ENCODE measurements around the gene NEURL1B.

Gene NEURL1B

DNA sequence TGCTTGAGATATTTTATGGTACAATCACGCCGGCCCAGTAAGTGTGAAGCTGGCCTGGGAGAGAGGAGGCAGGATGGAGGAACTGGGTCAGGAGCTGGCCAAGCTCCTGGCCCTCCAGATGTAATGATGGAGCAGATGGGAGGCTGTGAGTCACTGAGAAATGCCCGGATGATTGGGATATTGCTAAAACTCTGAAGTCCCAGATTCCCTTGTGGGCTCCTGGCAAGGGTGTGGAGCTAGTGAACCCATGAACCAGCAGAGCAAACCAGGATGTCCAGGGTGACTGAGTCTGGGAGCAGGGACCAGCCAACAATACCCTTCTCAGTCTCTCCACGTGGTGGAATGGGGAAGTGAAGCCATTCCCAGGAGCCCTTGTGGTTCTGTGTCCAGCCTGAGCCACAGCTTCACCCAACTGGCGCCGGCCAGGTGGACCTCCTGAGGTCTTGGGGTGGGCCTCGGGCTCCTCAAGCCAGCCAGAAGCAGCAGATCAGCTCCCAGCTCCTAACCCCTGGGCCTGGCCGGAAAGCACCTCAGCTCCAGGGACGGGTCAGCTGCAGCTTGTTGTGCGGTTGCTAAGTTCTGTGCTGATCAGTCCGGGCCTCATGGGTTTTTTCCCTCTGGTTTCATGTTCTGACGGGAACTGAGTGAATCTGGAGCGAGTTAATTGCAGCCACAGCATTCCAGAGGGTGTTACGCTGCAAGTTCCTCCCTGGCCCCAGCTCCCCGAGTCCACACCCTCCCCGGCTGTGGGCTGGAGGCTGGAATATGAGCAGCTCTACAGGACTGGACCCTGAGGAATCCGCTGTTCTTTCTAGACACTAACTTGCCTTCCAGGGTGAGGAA, 92.3 kb downstream of the NEURL1B start:
- Histone ChIP-seq H3K4me2 (ENCODE audit: low read length) (no peak overlapping the region), H2AFZ (peak overlapping the region; percentile 86), H3K27ac (peak overlapping the region; percentile 72), H3K27me3 (ENCODE audit: control insufficient read depth, insufficient read depth, low read length) (no peaks in the 10 kb centered on the region), H3K9me3 (ENCODE audit: control insufficient read depth, low read length) (no peaks in the 10 kb centered on the region), H3K4me3 (ENCODE audit: low read depth, low read length) (no peak overlapping the region), H3K4me1 (peaks cover 9% of the 10 kb centered on the region), H3K9ac (no peak overlapping the region), H3K79me2 (no peaks in the 10 kb centered on the region), H3K36me3 (ENCODE audit: control insufficient read depth, insufficient read depth, low read length) (no peaks in the 10 kb centered on the region)
- TF ChIP-seq, protein P1, sequence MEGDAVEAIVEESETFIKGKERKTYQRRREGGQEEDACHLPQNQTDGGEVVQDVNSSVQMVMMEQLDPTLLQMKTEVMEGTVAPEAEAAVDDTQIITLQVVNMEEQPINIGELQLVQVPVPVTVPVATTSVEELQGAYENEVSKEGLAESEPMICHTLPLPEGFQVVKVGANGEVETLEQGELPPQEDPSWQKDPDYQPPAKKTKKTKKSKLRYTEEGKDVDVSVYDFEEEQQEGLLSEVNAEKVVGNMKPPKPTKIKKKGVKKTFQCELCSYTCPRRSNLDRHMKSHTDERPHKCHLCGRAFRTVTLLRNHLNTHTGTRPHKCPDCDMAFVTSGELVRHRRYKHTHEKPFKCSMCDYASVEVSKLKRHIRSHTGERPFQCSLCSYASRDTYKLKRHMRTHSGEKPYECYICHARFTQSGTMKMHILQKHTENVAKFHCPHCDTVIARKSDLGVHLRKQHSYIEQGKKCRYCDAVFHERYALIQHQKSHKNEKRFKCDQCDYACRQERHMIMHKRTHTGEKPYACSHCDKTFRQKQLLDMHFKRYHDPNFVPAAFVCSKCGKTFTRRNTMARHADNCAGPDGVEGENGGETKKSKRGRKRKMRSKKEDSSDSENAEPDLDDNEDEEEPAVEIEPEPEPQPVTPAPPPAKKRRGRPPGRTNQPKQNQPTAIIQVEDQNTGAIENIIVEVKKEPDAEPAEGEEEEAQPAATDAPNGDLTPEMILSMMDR (IDR thresholded peaks at IDR 0.05), result no peak

DNA sequence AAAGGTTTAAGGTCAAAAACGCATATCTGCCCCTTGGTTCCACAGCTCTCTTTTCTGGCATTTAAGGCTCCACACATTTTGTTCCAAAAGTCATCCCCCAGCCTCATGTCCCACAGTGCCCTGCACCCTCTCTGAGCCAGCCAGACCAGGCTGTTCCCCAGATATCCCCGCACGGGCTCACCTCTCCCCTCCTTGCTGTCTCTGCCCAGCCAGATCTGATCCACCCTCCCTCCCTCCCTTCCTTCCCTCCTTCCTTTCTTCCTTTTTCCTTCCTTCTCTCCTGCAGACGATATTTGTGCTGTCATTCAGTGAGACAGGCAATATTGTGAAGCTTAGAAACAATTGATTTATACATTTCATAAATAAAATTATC, 92.9 kb downstream of the NEURL1B start:
- TF ChIP-seq, protein P1 (IDR thresholded peaks at IDR 0.05), result no peak
- H3K4me1 ChIP-seq, result peaks cover 9% of the 10 kb centered on the region
- H3K9me3 ChIP-seq (ENCODE audit: control insufficient read depth, low read length), result no peaks in the 10 kb centered on the region
- peak overlapping the region; percentile 72 for H3K27ac ChIP-seq
- no peaks in the 10 kb centered on the region for H3K36me3 ChIP-seq (ENCODE audit: control insufficient read depth, insufficient read depth, low read length)
- no peak overlapping the region for H3K9ac ChIP-seq
- peak overlapping the region; percentile 86 for H2AFZ ChIP-seq
- no peak overlapping the region for H3K4me3 ChIP-seq (ENCODE audit: low read depth, low read length)
- no peaks in the 10 kb centered on the region for H3K79me2 ChIP-seq
- H3K4me2 ChIP-seq (ENCODE audit: low read length), result no peak overlapping the region
- no peaks in the 10 kb centered on the region for H3K27me3 ChIP-seq (ENCODE audit: control insufficient read depth, insufficient read depth, low read length)

DNA sequence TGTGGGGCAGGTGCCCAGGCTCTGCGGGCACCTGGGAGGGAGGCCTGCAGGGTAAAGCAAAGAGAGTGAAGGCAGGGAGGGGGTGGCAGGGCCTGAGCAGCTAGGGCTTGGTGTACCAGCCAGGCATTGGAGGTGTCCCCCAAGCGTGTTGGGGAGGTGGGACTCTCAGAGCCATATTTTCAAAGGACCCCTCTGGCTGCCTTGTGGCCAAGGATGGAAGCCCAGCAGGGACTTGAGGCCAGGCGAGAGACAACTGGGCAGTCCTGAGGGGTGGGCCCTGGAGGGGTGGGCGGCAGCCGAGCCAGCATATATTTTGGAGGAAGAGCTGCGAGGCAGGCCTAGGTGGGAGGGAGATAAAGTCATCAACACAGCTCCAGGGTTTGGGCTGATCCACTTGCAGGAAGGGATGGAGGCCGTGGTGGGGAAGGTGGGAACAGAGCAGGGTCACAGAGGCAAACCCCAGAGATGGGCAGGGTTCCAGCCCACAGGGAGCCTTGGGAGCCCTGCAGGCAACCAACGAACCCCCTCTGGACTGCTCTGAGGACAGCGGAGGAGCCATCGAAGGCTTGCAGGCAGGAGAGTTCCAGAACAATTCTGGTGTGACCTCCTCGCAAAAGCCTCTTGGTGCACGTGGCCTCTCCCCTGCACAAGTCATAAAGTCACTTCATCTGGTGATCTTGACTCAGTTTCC, 94.2 kb downstream of the NEURL1B start:
- H2AFZ ChIP-seq, result no peak overlapping the region
- H3K36me3 ChIP-seq (ENCODE audit: control insufficient read depth, insufficient read depth, low read length), result no peaks in the 10 kb centered on the region
- H3K4me2 ChIP-seq (ENCODE audit: low read length), result no peak overlapping the region
- no peaks in the 10 kb centered on the region for H3K79me2 ChIP-seq
- no peaks in the 10 kb centered on the region for H3K9me3 ChIP-seq (ENCODE audit: control insufficient read depth, low read length)
- peaks cover 9% of the 10 kb centered on the region for H3K4me1 ChIP-seq
- H3K27ac ChIP-seq, result no peak overlapping the region
- TF ChIP-seq, protein P1 (IDR thresholded peaks at IDR 0.05), result no peak
- H3K27me3 ChIP-seq (ENCODE audit: control insufficient read depth, insufficient read depth, low read length), result no peaks in the 10 kb centered on the region
- no peak overlapping the region for H3K9ac ChIP-seq
- H3K4me3 ChIP-seq (ENCODE audit: low read depth, low read length), result no peak overlapping the region

DNA sequence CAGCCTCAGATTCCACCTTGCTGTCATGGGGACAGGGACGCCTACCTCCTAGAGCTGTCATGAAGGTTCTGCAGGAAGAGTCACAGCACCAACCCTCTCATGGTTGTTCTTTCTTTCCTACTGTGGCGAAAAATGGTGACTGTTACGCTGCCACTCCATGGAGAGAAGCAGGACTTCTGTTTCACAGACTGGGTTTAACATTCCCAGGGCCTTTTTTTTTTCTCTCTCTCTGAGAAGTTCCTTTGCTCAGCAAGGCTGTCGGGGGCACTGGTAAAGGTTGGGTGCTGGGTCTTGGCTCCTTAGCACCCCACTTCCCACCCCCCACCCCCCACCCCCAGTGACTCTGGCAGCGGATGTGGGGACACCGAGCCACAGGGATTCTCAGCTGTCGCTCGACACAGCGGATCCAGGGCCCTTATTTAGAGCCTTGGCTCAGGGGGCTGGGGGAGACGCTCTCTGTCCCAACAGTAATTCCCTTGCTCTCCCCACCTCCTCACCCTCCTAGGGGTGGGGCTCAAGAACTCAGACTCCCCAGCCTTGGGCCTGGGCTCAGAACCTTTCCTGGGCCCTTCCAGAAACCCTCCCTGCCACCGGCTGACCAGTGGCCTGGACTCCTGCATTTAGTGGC, 95.6 kb downstream of the NEURL1B start:
- Histone ChIP-seq H3K4me2 (ENCODE audit: low read length) (no peak overlapping the region), H2AFZ (no peak overlapping the region), H3K27me3 (ENCODE audit: control insufficient read depth, insufficient read depth, low read length) (no peaks in the 10 kb centered on the region), H3K4me1 (peaks cover 9% of the 10 kb centered on the region), H3K4me3 (ENCODE audit: low read depth, low read length) (no peak overlapping the region), H3K9me3 (ENCODE audit: control insufficient read depth, low read length) (no peaks in the 10 kb centered on the region), H3K9ac (no peak overlapping the region), H3K27ac (no peak overlapping the region), H3K79me2 (no peaks in the 10 kb centered on the region), H3K36me3 (ENCODE audit: control insufficient read depth, insufficient read depth, low read length) (no peaks in the 10 kb centered on the region)
- TF ChIP-seq, protein P1 (IDR thresholded peaks at IDR 0.05), result no peak
